SK-N-SH treated with all-trans-retinoic acid at 6 μM for 48 hours (cell line): ENCODE measurements around the gene ARMH3.

ENCODE experiments used
- ATAC-seq: fragments of 200-7000 bp; cut with Tn5 transposase; 3 replicates; pipeline ENCODE4 v1.9.1; 2020; ENCODE audit warnings: mild to moderate bottlenecking, moderate library complexity
- ARNTL ChIP-seq: fragments of 450-650 bp; formaldehyde crosslinking; IDR thresholded peaks from 2 replicates; pipeline ENCODE4 v1.5.0; 2020; ENCODE audit warnings: low read depth, mild to moderate bottlenecking, moderate library complexity, borderline replicate concordance
- BACH2 ChIP-seq: fragments of 250-450 bp; sonication (Bioruptor Pico); IDR thresholded peaks from 2 replicates; pipeline ENCODE4 v1.9.0; 2021; ENCODE audit warnings: mild to moderate bottlenecking, borderline replicate concordance
- CSDC2 ChIP-seq: fragments of 250-450 bp; sonication (Bioruptor Pico); IDR thresholded peaks from 2 replicates; pipeline ENCODE4 v1.5.0; 2020; ENCODE audit warnings: mild to moderate bottlenecking, moderate library complexity
- GLIS3 ChIP-seq: fragments of 250-450 bp; sonication (Bioruptor Pico); IDR thresholded peaks from 2 replicates; pipeline ENCODE4 v1.5.0; 2020; ENCODE audit warnings: mild to moderate bottlenecking, moderate library complexity
- OSR1 ChIP-seq: fragments of 250-450 bp; sonication (Bioruptor Pico); IDR thresholded peaks from 2 replicates; pipeline ENCODE4 v1.8.0; 2022; ENCODE audit warnings: moderate library complexity, mild to moderate bottlenecking, inconsistent platforms
- PPARA ChIP-seq: fragments of 250-450 bp; sonication (Bioruptor Pico); IDR thresholded peaks from 2 replicates; pipeline ENCODE4 v1.5.0; 2020; ENCODE audit warnings: mild to moderate bottlenecking, borderline replicate concordance
- RARB ChIP-seq: fragments of 250-450 bp; sonication (Bioruptor Pico); IDR thresholded peaks from 2 replicates; pipeline ENCODE4 v1.8.0; 2021; ENCODE audit warnings: mild to moderate bottlenecking, moderate library complexity
- SNAI2 ChIP-seq: fragments of 250-450 bp; sonication (Bioruptor Pico); IDR thresholded peaks from 2 replicates; pipeline ENCODE4 v1.5.0; 2020; ENCODE audit warnings: mild to moderate bottlenecking, moderate library complexity
- TCF4 ChIP-seq: fragments of 250-450 bp; sonication (Bioruptor Pico); IDR thresholded peaks from 2 replicates; pipeline ENCODE4 v1.8.0; 2021; ENCODE audit warnings: mild to moderate bottlenecking, moderate library complexity, borderline replicate concordance
- TOX ChIP-seq: fragments of 250-450 bp; sonication (Bioruptor Pico); IDR thresholded peaks from 2 replicates; pipeline ENCODE4 v1.8.0; 2021; ENCODE audit warnings: mild to moderate bottlenecking, moderate library complexity, borderline replicate concordance
- ZFP3 ChIP-seq: fragments of 250-450 bp; sonication (Bioruptor Pico); IDR thresholded peaks from 2 replicates; pipeline ENCODE4 v1.5.0; 2020; ENCODE audit warnings: mild to moderate bottlenecking, moderate library complexity
- ZFP30 ChIP-seq: fragments of 450-650 bp; formaldehyde crosslinking; IDR thresholded peaks from 2 replicates; pipeline ENCODE4 v1.5.0; 2022; ENCODE audit warnings: mild to moderate bottlenecking, moderate library complexity
- ZNF565 ChIP-seq: fragments of 450-650 bp; formaldehyde crosslinking; conservative IDR thresholded peaks from 2 replicates; pipeline ENCODE4 v1.5.0; 2020; ENCODE audit warnings: low read depth, mild to moderate bottlenecking, moderate library complexity
- ZNF70 ChIP-seq: fragments of 450-650 bp; formaldehyde crosslinking; IDR thresholded peaks from 2 replicates; pipeline ENCODE4 v1.5.0; 2020; ENCODE audit warnings: mild to moderate bottlenecking, moderate library complexity
- ZNF8 ChIP-seq: fragments of 450-650 bp; formaldehyde crosslinking; IDR thresholded peaks from 2 replicates; pipeline ENCODE4 v1.5.0; 2020; ENCODE audit warnings: mild to moderate bottlenecking, moderate library complexity
- TF ChIP-seq, protein P1 (sequence below): fragments of 250-450 bp; sonication (Bioruptor Pico); IDR thresholded peaks from 2 replicates; pipeline ENCODE4 v1.8.0; 2021; ENCODE audit warnings: low read depth, mild to moderate bottlenecking, moderate library complexity, borderline replicate concordance
- TF ChIP-seq, protein P2 (sequence below): fragments of 250-450 bp; sonication (Bioruptor Pico); IDR thresholded peaks from 2 replicates; pipeline ENCODE4 v1.8.0; 2020; ENCODE audit warnings: mild to moderate bottlenecking, moderate library complexity, borderline replicate concordance
- TF ChIP-seq, protein P3 (sequence below): fragments of 250-450 bp; sonication (Bioruptor Pico); IDR thresholded peaks from 2 replicates; pipeline ENCODE4 v1.5.1; 2021; ENCODE audit warnings: mild to moderate bottlenecking, moderate library complexity
- TF ChIP-seq, protein P4 (sequence below): fragments of 250-450 bp; sonication (Bioruptor Pico); IDR thresholded peaks from 2 replicates; pipeline ENCODE4 v1.5.1; 2020; ENCODE audit warnings: low read depth, mild to moderate bottlenecking, moderate library complexity
- TF ChIP-seq, protein P5 (sequence below): fragments of 250-450 bp; sonication (Bioruptor Pico); IDR thresholded peaks from 2 replicates; pipeline ENCODE4 v1.5.0; 2020; ENCODE audit warnings: mild to moderate bottlenecking, moderate library complexity

Gene ARMH3

DNA sequence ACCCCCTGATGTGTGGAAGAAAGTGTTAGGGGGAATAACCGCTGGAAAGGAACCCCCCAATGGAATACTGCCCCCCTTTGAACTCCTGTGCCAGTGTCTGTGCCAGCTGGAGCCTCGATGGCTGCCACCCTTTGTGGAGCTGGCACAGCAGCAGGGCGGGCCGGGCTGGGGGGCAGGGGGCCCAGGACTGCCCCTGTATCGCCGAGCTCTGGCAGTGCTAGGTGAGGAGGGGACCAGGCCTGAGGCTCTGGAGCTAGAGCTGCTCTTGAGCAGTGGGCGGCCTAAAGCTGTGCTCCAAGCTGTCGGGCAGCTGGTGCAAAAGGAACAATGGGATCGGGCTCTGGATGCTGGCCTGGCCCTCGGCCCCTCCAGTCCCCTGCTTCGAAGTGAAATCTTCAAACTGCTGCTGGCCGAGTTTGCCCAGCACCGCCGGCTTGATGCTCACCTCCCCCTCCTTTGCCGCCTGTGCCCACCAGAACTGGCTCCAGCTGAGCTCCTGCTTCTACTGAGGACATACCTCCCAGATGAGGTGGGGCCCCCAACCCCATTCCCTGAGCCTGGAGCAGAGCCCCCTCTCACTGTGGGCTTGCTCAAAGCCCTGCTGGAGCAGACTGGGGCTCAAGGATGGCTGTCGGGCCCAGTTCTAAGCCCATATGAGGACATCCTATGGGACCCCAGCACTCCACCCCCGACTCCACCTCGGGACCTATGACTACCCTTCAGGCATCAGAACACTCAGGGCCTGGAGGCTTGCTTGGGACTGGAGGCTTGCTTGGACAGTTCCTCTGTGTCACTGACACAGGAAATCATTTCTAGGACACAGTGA lies 11.3 kb upstream of the ARMH3 start:
- TF ChIP-seq, protein P1, sequence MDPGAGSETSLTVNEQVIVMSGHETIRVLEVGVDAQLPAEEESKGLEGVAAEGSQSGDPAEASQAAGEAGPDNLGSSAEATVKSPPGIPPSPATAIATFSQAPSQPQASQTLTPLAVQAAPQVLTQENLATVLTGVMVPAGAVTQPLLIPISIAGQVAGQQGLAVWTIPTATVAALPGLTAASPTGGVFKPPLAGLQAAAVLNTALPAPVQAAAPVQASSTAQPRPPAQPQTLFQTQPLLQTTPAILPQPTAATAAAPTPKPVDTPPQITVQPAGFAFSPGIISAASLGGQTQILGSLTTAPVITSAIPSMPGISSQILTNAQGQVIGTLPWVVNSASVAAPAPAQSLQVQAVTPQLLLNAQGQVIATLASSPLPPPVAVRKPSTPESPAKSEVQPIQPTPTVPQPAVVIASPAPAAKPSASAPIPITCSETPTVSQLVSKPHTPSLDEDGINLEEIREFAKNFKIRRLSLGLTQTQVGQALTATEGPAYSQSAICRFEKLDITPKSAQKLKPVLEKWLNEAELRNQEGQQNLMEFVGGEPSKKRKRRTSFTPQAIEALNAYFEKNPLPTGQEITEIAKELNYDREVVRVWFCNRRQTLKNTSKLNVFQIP (CRISPR knock-in tag): no peak
- TF ChIP-seq CSDC2 (CRISPR knock-in tag) (no peak), ZFP3 (CRISPR knock-in tag) (no peak), ZNF565 (CRISPR knock-in tag) (no peak), ARNTL (CRISPR knock-in tag) (no peak), RARB (CRISPR knock-in tag) (no peak), BACH2 (no peak), ZFP30 (CRISPR knock-in tag) (no peak), ZNF8 (no peak), TOX (CRISPR knock-in tag) (no peak), TCF4 (no peak), SNAI2 (CRISPR knock-in tag) (no peak), PPARA (no peak), OSR1 (CRISPR knock-in tag) (no peak)
- TF ChIP-seq, protein P2, sequence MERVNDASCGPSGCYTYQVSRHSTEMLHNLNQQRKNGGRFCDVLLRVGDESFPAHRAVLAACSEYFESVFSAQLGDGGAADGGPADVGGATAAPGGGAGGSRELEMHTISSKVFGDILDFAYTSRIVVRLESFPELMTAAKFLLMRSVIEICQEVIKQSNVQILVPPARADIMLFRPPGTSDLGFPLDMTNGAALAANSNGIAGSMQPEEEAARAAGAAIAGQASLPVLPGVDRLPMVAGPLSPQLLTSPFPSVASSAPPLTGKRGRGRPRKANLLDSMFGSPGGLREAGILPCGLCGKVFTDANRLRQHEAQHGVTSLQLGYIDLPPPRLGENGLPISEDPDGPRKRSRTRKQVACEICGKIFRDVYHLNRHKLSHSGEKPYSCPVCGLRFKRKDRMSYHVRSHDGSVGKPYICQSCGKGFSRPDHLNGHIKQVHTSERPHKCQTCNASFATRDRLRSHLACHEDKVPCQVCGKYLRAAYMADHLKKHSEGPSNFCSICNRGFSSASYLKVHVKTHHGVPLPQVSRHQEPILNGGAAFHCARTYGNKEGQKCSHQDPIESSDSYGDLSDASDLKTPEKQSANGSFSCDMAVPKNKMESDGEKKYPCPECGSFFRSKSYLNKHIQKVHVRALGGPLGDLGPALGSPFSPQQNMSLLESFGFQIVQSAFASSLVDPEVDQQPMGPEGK (CRISPR knock-in tag): no peak
- TF ChIP-seq, protein P3, sequence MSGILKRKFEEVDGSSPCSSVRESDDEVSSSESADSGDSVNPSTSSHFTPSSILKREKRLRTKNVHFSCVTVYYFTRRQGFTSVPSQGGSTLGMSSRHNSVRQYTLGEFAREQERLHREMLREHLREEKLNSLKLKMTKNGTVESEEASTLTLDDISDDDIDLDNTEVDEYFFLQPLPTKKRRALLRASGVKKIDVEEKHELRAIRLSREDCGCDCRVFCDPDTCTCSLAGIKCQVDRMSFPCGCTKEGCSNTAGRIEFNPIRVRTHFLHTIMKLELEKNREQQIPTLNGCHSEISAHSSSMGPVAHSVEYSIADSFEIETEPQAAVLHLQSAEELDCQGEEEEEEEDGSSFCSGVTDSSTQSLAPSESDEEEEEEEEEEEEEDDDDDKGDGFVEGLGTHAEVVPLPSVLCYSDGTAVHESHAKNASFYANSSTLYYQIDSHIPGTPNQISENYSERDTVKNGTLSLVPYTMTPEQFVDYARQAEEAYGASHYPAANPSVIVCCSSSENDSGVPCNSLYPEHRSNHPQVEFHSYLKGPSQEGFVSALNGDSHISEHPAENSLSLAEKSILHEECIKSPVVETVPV (CRISPR knock-in tag): no peak
- TF ChIP-seq, protein P4, sequence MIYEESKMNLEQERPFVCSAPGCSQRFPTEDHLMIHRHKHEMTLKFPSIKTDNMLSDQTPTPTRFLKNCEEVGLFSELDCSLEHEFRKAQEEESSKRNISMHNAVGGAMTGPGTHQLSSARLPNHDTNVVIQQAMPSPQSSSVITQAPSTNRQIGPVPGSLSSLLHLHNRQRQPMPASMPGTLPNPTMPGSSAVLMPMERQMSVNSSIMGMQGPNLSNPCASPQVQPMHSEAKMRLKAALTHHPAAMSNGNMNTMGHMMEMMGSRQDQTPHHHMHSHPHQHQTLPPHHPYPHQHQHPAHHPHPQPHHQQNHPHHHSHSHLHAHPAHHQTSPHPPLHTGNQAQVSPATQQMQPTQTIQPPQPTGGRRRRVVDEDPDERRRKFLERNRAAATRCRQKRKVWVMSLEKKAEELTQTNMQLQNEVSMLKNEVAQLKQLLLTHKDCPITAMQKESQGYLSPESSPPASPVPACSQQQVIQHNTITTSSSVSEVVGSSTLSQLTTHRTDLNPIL: no peak
- TF ChIP-seq, protein P5, sequence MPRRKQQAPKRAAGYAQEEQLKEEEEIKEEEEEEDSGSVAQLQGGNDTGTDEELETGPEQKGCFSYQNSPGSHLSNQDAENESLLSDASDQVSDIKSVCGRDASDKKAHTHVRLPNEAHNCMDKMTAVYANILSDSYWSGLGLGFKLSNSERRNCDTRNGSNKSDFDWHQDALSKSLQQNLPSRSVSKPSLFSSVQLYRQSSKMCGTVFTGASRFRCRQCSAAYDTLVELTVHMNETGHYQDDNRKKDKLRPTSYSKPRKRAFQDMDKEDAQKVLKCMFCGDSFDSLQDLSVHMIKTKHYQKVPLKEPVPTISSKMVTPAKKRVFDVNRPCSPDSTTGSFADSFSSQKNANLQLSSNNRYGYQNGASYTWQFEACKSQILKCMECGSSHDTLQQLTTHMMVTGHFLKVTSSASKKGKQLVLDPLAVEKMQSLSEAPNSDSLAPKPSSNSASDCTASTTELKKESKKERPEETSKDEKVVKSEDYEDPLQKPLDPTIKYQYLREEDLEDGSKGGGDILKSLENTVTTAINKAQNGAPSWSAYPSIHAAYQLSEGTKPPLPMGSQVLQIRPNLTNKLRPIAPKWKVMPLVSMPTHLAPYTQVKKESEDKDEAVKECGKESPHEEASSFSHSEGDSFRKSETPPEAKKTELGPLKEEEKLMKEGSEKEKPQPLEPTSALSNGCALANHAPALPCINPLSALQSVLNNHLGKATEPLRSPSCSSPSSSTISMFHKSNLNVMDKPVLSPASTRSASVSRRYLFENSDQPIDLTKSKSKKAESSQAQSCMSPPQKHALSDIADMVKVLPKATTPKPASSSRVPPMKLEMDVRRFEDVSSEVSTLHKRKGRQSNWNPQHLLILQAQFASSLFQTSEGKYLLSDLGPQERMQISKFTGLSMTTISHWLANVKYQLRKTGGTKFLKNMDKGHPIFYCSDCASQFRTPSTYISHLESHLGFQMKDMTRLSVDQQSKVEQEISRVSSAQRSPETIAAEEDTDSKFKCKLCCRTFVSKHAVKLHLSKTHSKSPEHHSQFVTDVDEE (CRISPR knock-in tag): no peak
- ATAC-seq: no peak

DNA sequence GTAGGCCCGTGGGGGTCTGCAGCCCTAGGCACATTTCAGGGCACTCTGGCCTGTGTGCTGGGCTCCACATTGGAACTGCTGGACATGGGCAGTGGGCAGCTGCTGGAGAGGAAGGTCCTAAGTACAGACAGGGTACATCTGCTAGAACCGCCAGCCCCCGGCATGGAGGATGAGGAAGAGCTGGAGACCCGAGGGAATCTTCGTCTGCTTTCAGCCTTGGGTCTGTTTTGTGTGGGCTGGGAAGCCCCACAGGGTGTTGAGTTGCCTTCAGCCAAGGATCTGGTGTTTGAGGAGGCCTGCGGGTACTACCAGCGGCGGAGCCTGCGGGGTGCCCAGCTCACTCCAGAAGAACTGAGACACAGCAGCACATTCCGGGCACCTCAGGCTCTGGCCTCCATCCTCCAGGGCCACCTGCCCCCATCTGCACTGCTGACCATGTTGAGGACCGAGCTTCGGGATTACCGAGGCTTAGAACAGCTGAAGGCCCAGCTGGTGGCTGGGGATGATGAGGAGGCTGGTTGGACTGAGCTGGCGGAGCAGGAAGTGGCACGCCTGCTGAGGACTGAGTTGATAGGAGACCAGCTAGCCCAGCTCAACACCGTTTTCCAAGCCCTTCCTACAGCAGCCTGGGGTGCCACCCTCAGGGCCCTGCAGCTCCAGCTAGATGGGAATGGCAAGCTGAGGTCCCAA lies 10.6 kb upstream of the ARMH3 start:
- no peak for ATAC-seq
- TF ChIP-seq SNAI2 (CRISPR knock-in tag): no peak
- TF ChIP-seq ZFP30 (CRISPR knock-in tag): no peak
- TF ChIP-seq, protein P3 (CRISPR knock-in tag): no peak
- TF ChIP-seq, protein P1 (CRISPR knock-in tag): no peak
- TF ChIP-seq RARB (CRISPR knock-in tag): no peak
- no peak for TF ChIP-seq GLIS3
- no peak for TF ChIP-seq ARNTL (CRISPR knock-in tag)
- TF ChIP-seq ZNF70 (CRISPR knock-in tag): no peak
- no peak for TF ChIP-seq OSR1 (CRISPR knock-in tag)
- TF ChIP-seq BACH2: no peak
- TF ChIP-seq ZNF8: no peak
- TF ChIP-seq, protein P2 (CRISPR knock-in tag): no peak
- TF ChIP-seq, protein P4: no peak
- TF ChIP-seq, all 23 proteins: peak for 0
